LHCN-M2 (cell line): Measurements from ENCODE around the gene ANKRD22. TPM values are rescaled to one million over a fixed set of nuclear protein-coding genes. Genes with fewer than 3 reads are reported as not detected.
A peak's percentile ranks its signal among the peaks of the same experiment; 100 is the strongest.

Experiments
- DNase-seq: peaks from one replicate; pipeline ENCODE4 v3.0.0-alpha.2; 2012; ENCODE audit warnings: low read depth
- total RNA-seq: library from RNA; depleted of rRNA; stranded (reverse); fragments of >200 nt; gene quantifications from 2 replicates; pipeline ENCODE4 v1.2.3, GENCODE V29; 2014

ANKRD22 gene
- total RNA-seq, 1 experiment from 2014 or later: 0.46 TPM

DNA sequence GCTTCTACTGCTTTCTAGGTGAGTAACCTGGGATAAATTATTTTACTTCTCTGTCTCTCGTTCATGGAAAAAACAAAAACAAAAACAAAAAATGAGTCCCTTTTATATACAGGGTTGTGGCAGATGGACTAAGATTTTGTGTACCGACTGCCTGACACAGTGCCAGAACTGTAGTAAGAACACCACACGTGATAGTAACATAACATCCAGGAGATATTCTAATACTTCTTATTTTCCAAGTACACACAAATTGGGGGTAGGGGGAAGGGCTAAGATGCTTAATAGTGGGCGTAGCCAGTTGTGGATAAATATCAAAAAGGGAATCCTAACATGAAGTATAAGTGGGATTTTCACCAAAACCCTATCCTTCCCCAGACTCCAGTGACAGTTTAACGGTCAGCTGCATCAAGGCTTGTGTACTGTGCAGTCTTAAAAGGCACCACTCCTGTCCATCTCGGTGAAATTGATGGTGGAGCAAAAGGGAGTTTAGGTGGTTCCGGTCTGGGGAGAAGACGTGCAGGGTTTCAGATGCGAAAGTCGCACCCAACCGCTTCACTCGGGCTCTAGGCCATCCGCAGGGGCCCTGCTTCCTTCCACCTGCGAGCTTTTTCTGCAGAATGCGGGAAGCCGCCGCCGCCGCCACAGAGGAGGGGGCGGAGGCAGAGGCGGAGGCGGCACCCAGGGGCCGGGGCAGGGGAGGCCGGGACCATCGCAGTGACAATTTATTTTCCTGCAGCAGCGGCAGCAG, 28.1 kb upstream of the ANKRD22 start, which contains the start of gene STAMBPL1:
TSS of gene STAMBPL1 (plus strand) at position 712 of the 748 bp plus-strand sequence. CDS start 21,464 bp downstream, outside the sequence.
- DNase-seq: peak; percentile 59

DNA sequence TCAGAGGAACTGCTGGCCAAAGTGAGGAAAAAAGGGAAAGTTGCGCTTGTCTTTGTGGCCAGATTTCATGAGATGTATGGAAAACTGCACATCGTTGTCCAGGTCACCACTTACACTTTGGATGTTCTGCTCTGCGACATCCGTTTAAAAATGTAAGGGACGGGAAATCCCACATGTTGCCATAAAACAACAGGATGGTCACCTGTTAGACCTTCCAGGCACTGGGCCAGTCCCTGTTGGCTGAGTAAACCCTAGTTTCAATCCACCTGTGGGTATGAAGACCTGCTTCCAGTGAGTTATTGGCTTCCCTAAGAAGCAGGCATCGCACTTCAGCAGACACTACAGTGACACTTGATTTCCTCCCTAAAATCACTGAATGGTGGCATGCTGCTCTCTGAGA, 25.7 kb upstream of the ANKRD22 start:
- no peak for DNase-seq

DNA sequence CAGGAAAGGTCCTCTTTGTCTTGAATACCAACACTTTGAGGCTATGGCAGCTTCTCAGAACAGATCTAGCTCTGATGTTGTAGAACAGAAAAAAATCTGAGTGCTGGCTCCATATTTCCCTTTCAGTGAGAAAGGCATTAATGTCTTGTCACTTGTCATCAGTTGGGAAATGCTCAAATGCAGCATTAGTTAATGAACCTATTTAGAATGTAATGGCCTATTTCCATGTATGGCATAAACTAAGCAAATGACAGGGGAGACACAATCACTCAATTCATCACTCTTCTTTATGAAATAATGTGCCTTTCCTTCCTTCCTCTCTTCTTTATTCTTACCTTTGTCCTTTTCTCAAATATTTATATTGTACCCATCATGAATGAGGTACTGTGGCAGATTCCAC, 23.4 kb upstream of the ANKRD22 start:
- DNase-seq: no peak

DNA sequence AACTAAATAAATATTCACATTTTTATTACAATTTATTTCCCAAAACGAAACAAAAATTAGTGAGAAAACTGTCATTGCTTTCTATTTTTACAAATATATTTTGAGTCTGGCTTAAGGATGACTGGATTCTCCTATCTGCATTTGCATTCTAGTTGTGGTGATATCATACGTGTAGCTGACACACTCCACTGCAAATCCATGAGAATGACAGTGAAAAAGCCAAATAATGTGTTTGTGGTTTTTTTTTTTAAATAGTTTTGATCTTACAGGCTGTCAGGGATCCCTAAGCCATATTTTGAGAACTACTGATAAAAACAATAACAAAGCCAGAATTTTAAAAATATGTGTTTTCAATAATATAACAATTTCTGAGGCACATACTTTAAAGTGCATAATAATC, 22.6 kb upstream of the ANKRD22 start:
- DNase-seq: peak; percentile 43

DNA sequence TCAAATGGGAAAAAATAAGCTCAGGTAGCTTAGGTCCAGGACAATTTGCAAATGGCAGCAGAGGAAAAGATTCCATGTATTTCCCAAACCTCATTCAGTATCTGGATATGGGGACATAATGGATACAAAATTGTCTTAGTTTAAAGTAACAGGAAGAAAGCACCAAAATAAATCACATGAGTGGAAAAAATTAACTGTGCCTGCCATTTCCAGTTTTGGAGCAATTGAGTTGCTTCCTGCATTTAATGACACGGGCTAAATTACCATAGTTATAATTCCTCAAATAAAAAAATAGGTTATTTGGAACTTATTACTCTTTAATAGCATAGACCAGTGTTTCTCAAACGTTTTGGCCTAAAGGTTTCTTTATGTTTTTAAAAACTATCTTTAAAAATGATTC, 22.1 kb upstream of the ANKRD22 start:
- DNase-seq: no peak

DNA sequence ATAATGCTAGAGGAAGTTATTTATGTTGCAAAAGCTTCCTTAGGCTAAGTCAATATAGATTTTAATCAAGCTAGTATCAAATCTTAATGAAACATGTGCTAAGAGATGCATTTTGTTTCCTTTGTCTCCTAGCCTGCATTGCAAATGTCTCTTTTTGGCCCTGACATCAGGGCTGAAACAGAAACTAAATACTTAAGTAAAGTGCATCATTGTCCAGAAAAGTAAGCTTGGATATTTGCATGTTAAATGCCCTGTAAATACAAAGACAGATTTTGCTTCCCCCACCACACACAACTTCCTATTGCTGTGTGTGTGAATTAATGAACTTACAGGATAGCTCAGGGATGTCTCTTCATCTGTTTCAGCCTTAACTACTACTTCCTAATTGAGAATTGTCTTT, 18.4 kb upstream of the ANKRD22 start:
- DNase-seq: no peak

DNA sequence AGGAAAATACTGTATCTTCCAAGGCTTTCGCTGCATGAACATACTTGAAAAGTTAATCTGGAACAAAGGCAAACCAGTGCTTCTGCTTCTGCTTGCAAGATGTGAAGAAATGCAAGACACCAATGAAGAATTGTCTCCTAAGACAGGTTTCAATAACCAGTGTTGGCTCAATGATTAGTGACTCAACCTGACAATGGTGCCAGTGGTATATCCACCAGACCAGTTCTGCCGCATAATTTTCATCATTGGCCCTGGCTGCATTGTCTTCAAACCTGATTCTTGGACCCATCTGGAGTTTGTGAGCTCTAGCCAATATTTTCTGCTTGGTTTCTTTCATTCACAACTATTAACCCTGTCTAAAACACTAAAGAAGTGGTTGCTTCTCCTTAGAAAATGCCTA, 14.8 kb upstream of the ANKRD22 start:
- no peak for DNase-seq

DNA sequence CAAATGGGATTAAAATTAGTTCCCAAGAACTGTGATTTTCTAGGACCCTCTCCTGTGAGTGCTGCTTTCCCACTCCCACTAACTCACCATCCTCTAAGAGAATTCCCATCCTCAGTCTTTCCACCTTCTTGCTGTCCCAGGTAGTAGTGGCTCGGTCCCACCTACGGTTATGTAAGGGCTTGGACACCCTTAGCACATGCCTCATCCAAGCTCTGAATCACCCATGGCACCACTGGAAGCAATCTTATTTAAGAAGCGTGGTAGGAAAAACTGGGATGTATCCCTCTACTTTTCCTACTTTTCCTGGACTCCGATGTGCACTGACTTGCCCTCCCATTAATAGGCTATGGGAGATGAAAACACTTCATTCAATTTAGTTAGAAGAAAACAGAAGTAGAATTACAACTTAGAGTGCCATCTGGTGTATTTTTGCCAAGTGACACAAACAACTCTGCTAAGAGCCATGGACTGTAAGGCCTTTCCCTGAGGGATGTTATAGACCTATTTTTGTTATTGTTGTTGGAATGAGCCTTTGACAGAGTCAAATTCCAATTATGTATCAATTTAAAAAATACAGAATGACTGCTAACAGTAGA, 13.7 kb upstream of the ANKRD22 start:
- peak; percentile 56 for DNase-seq

DNA sequence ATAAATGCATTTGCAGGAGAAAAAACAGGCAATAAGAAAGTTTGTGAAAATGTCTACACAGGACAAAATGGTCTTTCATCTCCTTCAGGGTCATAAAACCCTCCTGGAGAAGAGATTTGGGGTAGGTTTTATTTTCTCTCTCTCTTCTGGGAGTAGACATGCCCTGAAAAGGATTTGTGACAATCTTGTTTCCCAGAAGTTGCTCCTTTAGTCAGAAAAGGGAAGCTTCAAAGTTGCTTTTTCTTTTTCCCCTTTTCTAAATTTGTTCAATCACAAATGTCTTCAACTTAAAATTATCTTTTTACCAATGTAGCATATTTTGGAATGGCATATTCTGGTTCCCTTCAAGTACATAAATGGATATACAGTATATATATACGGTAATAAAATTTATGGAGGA, 9.4 kb upstream of the ANKRD22 start:
- DNase-seq: no peak

DNA sequence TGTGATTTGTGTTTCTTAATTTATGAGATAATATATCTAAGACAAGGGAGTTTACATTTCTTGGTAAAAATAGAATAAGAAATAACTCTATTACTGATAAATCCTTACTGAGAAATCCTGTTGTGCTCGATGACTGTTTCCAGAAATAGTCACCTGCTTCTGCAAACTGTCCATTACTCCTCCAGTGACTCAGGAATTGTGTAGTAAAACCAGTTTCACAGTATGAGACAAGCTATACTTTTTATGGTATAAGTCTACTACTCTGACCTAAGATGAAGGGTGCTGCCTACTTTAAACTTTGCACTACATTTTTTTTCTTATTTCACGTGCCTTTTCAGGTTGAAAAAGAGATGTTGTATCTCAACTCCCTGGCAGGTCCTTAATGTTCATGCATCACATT, 6.8 kb upstream of the ANKRD22 start:
- no peak for DNase-seq

DNA sequence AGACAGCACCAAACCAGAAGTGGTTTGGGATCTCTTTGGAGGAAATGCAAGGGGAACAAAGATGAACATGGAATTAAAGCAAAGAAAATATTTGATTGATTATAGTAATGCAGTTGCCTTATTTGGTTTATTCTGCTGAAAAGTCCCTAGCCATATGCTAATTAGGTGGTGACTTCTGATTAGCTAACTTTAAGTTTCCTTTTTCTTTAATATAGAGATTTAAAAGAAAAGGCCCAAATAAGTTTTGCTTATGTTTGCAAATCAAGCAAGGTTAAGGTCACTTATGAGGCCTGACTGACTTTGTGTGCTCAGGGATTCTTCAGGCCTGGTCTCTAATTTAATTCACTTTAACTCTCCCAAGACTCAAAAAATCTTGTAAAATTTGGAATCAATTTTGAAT, 6.2 kb upstream of the ANKRD22 start:
- DNase-seq: no peak

DNA sequence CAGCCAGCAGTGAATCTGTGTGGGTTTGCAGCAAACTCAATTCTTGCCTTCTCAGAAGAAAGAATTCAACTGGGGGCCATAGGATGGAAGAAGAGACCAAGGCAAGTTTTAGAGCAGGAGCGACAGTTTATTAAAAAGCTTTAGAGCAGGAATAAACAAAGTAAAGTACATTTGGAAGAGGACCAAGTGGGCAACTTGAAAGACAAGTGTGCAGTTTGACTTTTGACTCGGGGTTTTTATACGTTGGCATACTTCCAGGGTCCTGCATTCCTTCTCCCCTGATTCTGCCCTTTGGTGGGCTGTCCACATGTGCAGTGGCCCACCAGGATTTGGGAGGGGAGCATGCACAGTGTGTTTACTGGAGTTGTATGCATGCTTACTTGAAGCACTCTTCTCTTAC, 3.0 kb upstream of the ANKRD22 start:
- no peak for DNase-seq

DNA sequence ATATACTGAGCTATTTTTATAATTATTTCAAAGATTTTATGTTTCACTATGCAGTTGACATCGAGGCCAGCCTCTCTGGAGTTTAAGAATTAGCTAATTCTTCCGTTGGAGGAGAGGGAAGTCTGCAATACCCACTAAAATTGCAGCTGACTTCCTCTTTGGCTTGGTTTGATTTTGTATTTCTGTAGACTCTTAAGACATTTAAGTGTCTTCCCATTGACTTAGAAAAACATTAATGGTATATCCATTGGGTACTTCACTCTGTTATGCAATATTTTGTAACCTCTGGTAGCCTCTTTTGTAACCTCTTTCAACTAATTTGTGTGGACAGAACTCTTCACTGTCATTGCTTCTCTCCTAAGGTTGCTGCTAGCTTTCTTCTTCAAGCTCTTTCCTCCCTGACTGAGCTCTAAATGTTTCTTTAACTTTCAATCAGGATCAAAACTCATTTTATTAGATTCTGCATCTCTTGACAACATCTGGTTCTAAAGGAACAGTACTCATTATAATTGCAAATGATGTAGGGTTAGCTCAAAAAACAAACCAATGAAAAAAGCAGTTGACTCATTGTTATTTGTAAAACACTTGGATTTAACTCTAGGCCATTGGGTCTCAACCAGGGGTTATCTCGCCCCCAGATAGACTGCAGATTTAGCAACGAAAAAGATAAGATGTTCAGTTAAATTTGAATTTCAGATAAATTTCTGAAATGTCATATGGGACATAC, 1.7 kb upstream of the ANKRD22 start:
- no peak for DNase-seq

DNA sequence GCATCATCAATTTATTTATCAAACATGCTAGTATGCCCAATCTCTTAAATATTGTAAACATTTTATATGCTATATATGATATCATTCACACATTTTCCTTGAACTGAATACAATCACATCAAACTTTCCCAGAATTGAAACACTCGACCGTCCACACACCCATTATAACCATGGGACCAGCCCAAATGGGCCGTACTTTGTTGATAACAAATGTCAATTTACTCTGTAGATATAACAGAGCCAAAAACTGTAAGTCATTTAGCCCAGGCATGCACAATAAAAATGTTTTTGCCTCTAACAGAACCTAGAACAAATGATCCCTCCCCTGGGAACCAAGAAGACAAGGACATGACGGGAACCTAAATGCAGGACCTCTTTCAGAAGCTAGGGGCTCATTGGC, 683 bp upstream of the ANKRD22 start:
- no peak for DNase-seq

DNA sequence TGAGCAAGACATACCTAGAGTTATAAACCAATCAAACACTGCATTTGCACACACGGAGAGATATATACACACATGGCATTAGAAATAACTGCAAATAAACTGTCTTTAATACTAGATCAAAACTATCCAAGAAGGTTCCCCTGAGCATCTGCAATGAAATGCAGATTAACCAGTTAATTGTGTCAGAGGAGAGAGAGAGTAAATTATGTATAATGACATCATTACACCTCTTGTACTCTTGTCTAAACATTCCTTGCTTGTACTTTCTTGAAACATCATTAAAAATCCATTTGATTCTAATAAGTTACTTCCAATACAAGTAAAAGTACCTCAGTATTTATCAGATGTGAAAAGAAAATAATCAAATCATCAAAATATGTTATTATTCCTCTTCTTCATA, 932 bp downstream of the ANKRD22 start:
- DNase-seq: no peak

DNA sequence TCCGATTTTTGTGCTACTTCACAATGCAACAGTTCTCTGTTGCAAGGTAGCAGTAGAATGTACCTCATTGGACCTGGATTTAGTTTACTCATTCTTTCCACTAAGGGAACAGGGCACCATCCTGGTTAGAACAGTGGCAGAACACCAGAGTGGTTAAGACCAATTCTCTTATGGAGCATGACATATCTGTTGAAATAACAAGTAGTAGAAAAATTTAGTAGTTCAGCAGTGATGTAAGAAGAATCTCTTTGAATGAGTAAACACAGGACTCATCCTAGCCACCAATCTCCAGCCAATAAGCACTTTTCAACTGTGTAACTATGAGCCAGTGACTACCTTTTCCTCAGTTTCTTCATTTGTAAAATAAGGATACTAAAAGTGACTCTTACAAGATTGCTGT, 2.4 kb downstream of the ANKRD22 start:
- peak; percentile 45 for DNase-seq

DNA sequence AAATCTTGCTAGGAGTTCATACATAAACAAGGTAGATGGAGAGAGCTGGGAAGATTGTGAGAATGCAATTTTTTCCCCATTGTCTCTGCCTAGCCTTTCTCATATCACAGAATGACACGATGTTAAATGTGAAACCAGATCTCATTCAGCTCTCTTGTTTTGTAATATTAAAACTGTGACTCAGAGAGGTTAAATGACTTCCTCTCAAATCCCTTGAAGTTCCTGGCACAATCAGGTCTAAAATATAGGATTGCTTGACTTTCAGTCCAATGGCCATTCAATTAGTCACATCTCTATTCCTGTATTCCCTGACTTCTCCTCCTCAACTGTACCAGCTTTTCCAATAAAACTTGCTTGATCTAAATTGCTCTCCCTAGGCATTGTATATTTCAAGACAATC, 3.1 kb downstream of the ANKRD22 start:
- DNase-seq: peak; percentile 94

DNA sequence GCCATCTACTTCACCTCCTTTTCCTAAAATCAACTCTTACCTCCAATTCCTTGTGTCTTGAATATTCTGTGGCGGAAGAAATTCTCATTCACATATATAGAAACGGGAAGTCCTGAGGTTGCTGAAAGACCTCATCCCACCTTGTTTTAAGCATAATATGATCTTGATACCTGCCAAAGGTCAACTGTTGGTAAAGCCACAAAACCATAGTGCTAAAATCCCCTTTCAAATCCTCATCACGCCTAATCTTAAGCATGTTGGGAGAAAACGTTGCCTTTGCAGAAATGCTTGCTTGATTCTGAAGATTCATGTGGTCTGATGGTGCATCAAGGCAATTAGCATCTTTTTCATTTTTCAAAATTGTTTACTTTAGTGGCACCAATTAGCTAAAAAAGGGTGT, 8.5 kb downstream of the ANKRD22 start:
- no peak for DNase-seq

DNA sequence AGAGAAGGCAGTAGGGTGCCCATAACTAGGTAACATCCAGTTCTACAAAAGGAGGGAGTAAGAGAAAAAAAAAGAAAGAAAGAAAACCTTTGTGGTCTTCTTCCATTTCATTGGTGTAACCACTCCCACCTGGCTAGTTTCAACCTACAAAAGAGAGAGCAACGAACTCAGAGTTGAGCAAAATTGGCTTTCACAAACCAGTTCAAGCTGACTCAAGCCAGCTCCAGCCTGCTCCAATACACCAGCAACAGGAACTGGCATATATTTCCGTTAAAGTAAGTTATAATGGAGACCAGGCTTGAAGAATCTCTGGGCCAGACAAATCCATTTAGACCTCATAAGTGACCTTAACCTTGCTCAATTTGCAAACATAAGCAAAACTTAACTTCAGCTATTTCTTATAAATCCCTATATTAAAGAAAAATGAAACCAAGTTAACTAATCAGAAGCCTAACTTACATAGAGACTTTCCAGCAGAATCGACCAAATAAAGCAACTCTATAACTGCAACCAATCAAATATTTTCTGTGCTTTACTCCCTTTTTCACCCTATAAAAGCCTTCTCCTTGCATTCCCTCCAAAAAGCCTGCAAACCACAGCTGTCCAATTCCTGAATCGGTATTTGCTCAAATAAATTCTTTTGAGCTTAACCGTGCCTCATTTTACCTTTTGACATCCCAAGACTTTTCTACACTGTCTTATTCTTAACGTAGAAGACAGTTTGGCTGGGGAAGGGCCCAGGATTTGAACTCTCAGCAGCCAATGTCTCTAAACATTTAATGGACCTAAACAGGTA, 10.1 kb downstream of the ANKRD22 start:
- DNase-seq: no peak

DNA sequence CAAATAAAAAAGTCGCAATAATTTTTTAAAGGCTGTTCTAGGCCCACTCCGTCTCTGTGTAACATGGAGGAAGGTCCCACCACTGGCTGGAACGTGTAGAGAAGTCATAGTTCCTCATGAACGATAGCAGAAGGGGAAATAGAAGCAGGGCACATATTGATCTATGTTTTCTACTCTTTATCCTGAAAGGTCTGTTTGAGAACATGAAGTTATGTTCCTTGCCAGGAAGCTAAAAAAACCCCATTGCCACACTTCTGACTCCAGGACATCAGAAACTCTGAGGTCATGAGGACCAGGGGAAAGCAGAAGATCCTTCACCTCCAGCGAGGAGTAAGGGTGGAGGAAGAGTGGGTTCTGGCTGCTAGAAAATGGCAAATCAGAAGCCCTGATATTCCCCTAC, 10.8 kb downstream of the ANKRD22 start:
- no peak for DNase-seq

DNA sequence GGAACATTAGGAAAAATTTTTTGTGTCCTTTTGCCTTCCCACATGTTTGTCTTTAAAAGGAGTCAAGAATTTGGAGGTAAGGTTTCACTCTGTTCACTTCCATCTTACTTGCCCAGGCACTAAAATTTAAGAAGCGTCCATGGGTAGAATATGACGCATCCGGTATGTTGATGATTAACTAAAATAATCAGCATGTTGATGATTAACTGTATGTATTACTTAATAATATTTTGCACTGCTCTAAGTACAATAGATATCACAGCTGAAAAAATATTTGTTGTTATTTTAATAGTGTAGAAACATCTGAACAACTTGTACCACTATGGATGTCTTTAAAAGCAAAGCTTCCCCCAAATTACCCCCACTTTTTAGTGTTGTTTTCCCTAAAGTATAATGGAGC, 11.5 kb downstream of the ANKRD22 start:
- no peak for DNase-seq

DNA sequence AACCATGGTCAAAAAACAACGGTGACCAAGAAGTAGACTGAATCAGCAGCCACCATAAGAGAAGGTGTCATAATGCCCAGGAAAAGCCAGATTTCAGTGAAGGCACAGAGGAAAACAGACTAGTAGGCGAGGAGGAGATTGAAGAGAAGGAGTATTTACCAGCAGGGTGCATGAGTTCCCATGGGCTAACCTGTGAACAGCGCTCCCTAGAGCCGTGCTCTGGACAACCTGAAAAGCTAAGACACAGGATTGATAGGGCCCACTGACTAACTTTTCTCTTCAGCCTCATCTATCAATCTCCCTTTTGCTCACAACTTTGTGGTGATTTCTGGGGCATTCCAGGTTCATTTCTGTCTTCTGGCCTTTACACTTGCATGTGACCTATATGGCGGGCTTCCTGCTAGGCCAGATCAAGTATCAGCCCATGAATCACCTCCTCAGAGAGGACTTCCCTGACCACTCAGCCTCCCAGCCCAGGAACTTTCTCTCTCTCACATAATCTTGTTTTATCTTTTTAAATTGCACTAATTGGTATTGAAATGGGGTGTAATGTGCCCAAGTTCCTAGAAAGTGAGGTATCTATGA, 12.8 kb downstream of the ANKRD22 start:
- no peak for DNase-seq
